GM18511 (cell line): Measurements from ENCODE around the gene FAM13A.
A peak's percentile ranks its signal among the peaks of the same experiment; 100 is the strongest.
"Not testable (repeated sequence)": the region's sequence is repeated elsewhere in the genome, so short reads cannot be mapped to it uniquely, and the experiment has no call there.

Experiments used
- ATAC-seq: cut with Tn5 transposase; IDR thresholded peaks from one replicate; pipeline ENCODE4 v1.9.1; 2021; ENCODE audit warnings: mild to moderate bottlenecking, moderate library complexity; ENCODE audit not compliant: unreplicated experiment

FAM13A gene

GRCh38 chr4:89000844-89001360 lies 56.1 kb downstream of the FAM13A start:
- no peak for ATAC-seq

GRCh38 chr4:89000382-89000781 lies 56.6 kb downstream of the FAM13A start:
- no peak for ATAC-seq

DNA sequence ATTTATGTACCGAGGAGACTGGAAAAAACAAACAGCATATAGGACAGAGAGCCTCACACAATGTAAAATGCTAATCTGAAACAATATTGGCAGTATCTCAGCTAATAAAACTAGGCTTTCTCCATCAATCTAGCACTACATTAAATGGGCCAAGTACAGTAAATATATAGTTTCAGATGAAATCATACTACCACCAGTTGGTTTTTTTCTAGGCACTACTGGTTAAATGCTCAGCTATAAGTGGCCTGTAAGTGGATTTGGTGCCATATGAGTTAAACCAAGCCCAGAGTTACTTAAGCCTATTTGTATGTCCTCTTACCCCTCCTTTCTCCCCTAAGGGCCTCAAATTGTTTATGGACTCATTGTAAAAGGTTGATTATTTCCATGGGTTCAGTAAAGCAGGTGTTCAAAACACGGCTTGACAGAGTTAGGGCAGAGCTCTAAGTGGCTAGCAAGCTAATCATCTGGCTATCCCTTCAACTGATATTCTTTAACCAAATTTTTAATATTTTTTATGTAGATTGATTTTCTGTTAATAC lies 57.5 kb downstream of the FAM13A start:
- ATAC-seq: no peak

- no peak for ATAC-seq
Observed at GRCh38 chr4:88998891-88999290, 58.1 kb downstream of the FAM13A start.

GRCh38 chr4:88998001-88998400 lies 59.0 kb downstream of the FAM13A start:
- no peak for ATAC-seq

GRCh38 chr4:88995874-88996273 lies 61.1 kb downstream of the FAM13A start:
- ATAC-seq: no peak

DNA sequence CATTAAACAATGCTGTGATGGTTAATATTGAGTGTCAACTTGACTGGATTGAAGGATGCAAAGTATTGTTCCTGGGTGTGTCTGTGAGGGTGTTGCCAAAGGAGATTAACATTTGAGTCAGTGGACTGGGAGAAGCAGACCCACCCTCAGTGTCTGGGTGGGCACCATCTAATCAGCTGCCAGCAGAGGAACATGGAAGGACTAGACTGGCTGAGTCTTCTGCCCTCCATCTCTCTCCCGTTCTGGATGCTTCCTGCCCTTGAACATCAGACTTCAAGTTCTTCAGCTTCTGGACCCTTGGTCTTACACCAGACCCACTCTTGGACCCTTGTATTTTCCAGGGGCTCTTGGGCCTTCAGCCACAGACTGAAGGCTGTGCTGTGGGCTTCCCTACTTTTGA lies 61.7 kb downstream of the FAM13A start:
- not testable (repeated sequence) for ATAC-seq

- ATAC-seq: no peak
Observed at GRCh38 chr4:88993246-88993645, 63.7 kb downstream of the FAM13A start.

GRCh38 chr4:88991746-88992145 lies 65.2 kb downstream of the FAM13A start:
- no peak for ATAC-seq

DNA sequence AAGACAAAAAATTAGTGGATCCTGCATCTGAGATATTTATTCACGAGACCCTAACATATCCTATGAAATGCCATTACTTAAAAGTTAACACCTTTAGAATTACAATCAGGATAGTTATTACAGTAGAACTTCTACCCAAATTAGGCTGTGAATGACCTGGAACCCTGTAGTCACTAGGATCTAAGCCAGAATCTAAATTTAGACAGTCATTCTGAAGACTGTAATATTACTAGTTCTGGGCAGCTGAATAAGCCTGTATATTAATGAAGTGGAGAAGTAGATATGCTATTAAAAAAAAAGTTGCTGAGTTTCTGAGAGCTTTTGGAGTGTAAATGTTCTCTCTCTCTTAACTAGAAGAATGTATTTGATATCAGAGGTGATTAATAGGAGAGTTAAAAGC lies 67.0 kb downstream of the FAM13A start:
- ATAC-seq: no peak

DNA sequence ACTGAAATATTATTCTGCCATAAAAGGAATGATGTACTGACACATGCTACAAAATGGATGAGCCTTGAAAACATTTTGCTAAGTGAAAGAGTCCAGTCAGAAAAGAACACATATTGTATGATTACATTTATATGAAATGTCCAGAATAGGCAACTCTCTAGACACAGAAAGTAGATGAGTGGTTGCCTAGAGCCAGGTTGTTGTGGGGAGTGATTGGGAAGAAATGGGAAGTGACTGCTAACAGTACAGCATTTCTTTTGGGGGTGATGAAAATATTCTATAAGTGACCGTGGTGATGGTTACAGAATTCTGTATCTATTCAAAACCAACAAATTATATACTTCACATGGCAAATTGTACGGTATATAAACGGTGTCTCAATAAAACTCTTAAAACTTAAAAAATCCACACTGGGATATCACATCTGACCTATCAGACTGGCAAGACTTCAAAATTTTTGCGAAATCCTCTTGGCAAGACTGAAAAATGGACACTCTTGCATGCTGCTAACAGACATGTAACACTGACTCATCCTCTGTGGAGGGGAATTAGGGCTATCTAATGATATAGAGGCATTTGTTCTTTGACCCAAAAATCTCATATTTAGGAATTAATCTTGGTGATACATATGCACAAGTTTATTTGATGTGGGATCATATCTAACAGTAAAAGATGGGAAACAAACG lies 71.8 kb downstream of the FAM13A start:
- ATAC-seq: no peak

DNA sequence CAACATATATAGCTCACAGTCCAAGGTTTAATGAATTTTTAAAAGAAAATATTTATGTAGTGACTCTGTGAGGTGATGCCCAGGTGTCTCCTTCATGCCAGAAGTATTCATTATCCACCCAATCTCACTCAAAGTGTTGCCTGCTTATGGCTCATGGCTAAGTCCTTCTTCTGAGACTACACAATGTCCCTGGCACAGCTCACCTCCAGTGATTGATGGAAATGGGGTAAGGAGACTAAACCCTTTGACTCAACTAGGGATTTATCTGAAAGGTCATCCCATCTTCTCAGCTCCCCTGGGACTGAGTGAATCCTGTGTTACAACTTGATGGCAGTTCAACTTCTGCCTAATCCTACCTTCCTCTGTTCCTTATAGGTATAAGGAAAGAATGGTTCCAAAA lies 74.2 kb downstream of the FAM13A start:
- no peak for ATAC-seq

GRCh38 chr4:88981993-88982392 lies 75.0 kb downstream of the FAM13A start:
- peak; percentile 91 for ATAC-seq

DNA sequence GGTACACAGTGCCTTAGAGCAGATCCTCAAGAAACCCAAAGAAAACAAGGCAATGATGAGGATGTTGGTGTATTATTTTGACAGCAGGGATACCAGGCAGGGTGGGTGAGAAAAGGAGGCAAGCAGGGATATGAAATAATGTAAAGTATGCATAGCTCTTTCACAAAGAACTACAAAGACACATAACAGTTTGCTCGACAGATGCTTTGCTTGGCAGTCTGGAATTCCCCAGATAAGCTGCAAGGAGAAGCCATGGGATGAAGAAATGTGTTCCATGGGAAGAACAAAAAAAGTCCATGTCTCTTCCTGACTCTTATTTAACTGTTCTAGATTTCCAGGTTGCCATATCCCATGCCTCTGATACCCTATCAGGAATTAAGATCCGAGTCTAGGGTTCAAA lies 75.4 kb downstream of the FAM13A start:
- peak; percentile 11 for ATAC-seq

DNA sequence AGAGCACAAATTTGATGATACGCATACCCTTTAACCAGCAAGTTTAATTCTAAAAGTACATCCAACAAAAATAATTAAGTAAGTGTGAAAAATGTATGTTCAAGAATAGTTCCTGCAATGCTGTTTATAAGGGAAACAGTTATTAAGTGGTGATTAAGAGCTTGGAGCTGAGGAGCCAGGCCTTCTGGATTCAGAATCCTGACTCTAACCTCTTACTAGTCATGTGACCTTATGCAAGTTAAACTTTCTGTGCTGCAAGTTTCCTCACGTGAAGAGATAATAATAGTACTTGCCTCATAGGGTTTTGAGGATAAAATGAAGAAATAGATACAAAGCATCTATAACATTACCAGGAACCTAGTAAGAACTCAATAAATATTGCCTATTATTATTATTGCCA lies 77.7 kb downstream of the FAM13A start:
- no peak for ATAC-seq

DNA sequence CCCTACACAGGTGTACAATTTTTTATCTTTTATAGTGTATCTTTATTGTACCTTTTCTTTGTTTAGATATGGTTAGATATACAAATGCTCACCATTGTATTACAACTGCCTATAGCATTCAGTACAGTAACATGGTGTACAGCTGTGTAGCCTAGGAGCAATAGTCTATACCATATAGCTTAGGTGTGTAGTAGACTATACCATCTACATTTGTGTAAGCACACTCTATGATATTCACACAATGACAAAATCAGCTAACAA lies 80.3 kb downstream of the FAM13A start:
- ATAC-seq: no peak

- ATAC-seq: no peak
Observed at GRCh38 chr4:88975958-88976774, 80.8 kb downstream of the FAM13A start.

GRCh38 chr4:88971536-88971935 lies 85.4 kb downstream of the FAM13A start:
- ATAC-seq: no peak

DNA sequence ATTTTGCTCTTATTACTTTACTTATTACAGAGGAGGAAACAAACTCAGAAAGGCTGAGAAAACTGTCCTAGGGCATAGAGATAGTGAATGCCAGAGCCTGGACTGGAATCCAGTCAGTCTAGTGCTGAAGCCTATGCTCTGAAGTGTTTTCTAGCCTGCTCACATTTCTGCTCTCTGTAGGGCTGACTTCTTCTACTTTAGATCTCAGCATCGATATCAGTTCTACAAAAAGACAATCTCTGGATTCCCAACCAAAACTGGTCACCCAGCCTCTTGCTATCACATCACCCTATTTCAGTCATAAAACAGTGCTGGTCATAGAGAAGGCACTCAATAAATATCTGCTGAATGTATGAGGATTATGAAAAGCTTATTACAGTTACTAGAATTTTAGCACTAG lies 87.2 kb downstream of the FAM13A start:
- ATAC-seq: no peak

GRCh38 chr4:88969271-88969670 lies 87.7 kb downstream of the FAM13A start:
- no peak for ATAC-seq

DNA sequence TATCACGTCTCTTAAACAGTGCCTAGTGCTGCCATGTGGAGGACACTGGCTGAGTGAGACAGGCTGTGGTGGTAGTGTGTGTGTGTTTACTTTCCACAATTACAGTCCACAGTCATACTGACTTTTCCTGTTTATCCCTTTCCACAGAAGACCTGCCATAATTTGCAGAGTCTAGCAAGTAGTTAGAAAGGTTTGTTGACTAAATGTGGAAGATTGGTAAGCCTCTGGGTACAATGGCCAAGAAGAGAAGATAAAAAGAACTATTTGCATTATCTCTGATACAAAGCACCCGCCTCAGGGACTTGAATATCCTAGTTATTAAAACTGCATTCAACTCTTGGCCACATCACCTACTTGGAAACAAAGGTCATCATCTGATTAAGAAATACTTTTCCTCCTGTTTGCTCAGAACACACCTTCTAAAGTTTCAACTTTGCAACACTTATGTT lies 89.1 kb downstream of the FAM13A start:
- ATAC-seq: no peak

GRCh38 chr4:88965053-88965452 lies 91.9 kb downstream of the FAM13A start:
- ATAC-seq: no peak
